GM21515 (cell line): ENCODE data around the gene ENSA.
"Not testable (repeated sequence)": the region's sequence is repeated elsewhere in the genome, so short reads cannot be mapped to it uniquely, and the experiment has no call there.

Source experiments
- ATAC-seq: cut with Tn5 transposase; IDR thresholded peaks from one replicate; pipeline ENCODE4 v1.9.1; 2021; ENCODE audit not compliant: unreplicated experiment

Gene ENSA

DNA sequence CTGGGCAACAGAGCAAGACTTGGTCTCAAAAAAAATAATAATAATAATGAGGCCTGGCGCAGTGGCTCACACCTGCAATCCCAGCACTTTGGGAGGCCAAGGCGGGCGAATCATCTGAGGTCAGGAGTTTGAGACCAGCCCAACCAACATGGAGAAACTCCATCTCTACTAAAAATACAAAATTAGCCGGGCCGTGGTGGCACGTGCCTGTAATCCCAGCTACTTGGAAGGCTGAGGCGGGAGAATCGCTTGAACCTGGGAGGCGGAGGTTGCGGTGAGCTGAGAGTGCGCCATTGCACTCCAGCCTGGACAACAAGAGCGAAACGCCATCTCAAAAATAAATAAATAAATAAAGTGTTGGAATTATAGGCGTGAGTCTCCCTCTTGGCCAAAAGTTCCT, 47.5 kb downstream of the ENSA start:
- not testable (repeated sequence) for ATAC-seq

DNA sequence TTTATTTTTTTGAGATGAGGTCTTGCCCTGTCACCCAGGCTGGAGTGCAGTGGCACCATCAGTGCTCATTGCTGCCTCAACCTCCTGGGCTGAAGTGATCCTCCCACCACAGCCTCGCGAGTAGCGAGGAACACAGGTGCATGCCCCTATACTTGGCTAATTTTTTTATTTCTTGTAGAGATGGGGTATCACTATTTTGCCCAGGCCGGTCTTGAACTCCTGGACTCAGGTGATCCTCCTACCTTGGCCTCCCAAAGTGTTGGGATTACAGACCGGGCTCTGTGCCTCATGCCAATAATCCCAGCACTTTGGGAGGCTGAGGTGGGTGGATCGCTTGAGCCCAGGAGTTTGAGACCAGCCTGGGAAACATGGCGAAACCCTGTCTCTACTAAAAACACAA, 48.0 kb downstream of the ENSA start:
- ATAC-seq = not testable (repeated sequence)

- ATAC-seq = not testable (repeated sequence)
Observed at GRCh38 chr1:150580966-150581365, 48.4 kb downstream of the ENSA start.

- ATAC-seq = no peak
Observed at GRCh38 chr1:150579945-150580642, 49.3 kb downstream of the ENSA start.

- ATAC-seq = peak; percentile 79
Observed at GRCh38 chr1:150579110-150579944, 50.1 kb downstream of the ENSA start, which contains the start of gene MCL1. Gene MCL1, minus strand, starts transcription at chr1:150579610. Its CDS starts 80 bp downstream, at chr1:150579530.

DNA sequence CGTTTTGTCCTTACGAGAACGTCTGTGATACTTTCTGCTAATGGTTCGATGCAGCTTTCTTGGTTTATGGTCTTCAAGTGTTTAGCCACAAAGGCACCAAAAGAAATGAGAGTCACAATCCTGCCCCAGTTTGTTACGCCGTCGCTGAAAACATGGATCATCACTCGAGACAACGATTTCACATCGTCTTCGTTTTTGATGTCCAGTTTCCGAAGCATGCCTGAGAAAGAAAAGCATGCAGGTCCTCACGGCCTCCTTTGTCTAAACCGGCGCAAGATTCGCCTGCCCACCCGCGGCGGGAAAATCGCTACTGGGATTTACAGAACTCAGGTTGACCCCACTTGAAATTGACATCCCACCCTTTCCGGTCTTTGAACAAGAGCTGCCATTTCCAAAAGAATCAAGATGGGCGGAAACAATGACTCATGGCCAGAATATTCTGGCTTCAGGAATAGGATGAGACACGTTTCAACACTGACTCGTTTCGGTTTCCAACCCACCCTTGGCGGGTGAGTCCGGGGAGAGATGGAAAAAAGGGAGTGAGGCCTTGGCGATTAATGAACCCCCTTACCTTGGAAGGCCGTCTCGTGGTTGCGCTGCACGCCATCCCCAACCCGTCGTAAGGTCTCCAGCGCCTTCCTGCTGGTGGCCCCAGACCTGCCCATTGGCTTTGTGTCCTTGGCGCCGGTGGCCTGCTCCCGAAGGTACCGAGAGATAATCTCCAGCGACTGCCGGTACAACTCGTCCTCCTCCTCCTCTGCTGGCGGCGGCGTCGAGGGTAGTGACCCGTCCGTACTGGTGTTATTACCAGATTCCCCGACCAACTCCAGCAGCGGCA, 50.9 kb downstream of the ENSA start:
- ATAC-seq = no peak

DNA sequence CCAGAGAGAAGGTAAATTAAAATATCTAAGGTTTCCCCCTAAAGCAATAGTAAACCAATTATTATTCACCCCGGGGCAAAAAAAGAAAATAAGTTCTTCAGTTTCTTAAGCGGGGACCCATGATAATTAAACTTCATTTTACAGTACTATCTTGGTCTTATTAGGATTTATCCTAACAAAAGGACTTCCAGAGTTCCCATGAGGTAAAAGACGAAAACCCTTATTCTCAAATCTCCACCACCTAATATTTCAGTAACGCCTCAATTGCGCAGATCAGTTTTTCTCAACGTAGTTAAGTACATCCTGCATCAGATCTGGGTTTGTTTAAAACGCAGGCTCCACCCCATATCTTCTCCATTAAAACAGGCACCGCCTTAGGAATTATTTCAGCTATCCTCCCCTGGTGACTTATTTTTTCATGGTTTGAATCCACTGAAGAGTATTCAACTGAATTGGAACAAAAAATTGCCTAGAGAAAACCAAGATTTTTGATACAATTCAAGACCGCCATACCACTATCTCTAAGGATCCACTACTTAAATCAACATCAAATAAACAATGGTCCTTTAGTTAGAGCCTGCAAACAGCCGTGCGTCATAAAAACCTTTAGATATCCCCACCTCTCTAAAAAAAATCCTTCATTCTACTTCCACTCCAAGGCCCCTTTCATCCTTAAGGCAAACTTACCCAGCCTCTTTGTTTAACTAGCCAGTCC, 51.7 kb downstream of the ENSA start:
- ATAC-seq = no peak

DNA sequence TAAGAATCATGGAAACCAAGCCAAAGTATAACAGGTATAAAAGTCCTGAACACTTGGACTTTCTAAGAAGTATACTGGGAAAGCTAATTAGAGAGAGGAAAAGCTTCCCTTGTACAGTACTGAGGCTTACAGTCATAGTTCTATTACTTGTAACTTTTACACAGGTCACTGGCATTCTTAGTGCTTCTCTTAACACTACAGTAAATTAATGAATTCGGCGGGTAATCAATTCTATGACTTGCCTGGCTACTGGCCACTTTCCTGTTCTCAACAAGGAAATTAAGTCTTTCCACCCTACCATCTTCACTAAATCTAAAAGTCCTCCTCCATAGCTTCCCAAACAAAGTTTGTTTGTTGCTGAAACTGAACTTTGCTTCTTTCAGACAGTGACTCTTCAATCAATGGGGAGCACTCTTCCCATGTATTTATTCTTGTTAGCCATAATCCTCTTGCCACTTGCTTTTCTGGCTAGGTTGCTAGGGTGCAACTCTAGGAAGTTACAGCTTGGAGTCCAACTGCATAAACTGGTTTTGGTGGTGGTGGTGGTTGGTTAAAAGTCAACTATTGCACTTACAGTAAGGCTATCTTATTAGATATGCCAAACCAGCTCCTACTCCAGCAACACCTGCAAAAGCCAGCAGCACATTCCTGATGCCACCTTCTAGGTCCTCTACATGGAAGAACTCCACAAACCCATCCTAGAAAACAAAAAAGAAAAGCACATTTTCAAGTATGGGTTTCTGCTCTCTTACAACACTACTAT, 52.4 kb downstream of the ENSA start:
- no peak for ATAC-seq

DNA sequence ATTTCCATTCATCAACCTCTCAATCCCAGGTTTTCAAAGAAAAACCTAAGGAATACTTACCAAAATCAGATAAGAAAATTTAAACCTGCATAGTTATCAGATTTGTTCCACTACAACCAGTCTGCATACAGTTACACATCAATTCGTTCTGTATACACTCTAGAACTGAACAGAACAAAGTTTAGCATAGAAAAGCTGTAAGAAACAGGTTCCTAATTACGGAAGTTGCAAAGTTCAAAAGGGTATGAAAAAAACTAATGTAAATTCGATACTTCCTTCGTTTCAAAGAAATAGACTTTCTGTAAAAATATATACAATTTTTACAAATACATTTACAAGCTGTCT, 53.1 kb downstream of the ENSA start:
- ATAC-seq = no peak

GRCh38 chr1:150575518-150576366, 53.7 kb downstream of the ENSA start:
- no peak for ATAC-seq

DNA sequence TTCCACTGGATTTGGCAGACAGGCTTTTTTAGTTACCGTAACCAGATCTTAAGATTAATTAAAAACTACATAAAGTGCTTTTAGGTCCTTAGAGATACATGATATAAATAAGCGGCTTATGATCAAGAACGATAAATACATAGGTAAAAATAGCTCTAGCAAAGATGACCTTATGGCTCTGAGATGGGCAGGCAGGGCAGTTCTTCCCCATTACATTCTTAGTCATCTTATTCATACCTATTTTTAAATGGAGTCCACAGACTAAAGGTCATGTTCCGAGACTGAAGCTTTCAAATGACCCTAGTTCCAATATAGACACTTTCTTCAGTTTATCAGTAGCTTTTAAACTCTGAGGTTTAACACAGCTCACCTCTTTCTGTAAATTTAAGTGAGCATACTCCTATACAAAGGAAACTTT, 54.3 kb downstream of the ENSA start:
- no peak for ATAC-seq

- ATAC-seq = no peak
Observed at GRCh38 chr1:150574260-150575071, 54.9 kb downstream of the ENSA start.

- not testable (repeated sequence) for ATAC-seq
Observed at GRCh38 chr1:150573648-150574071, 55.8 kb downstream of the ENSA start.

- ATAC-seq = no peak
Observed at GRCh38 chr1:150572918-150573647, 56.3 kb downstream of the ENSA start.
